ENCODE results near the gene THPO.

- TF ChIP-seq CTCF (IDR thresholded peaks at IDR 0.05; ENCODE audit: low read depth, low read length, missing input control), result no peak
- TF ChIP-seq ATF3 (IDR thresholded peaks at IDR 0.05), result no peak
- no peak for TF ChIP-seq SP1 (IDR thresholded peaks at IDR 0.05)
These were observed 36.6 kb upstream of the THPO start for GRCh38 chr3:184414418-184415202.

Measured in liver (tissue), 3 donors.